ENCODE measurements around the gene GOSR1. TPM values are rescaled to one million over a fixed set of nuclear protein-coding genes. Genes with fewer than 3 reads are reported as not detected.

GOSR1 gene
- total and polyA plus RNA-seq, 2 donors (not counting 1 experiment from before 2014, with no cell fraction given) = 19.1 to 66.6 TPM

- Histone ChIP-seq H3K4me2 (replicated peaks; ENCODE audit: low read depth, low read length, poor library complexity, severe bottlenecking) (no peak overlapping the region), H3K9me3 (ENCODE audit: control extremely low read depth in 1 of 3, control insufficient read depth in 2 of 3, insufficient read depth in 1 of 3, low read length in 2 of 3) (no peaks in the 10 kb centered on the region), H3K4me1 (ENCODE audit: control insufficient read depth in 2 of 2, insufficient read depth in 2 of 2, low read length in 2 of 2) (no peaks in the 10 kb centered on the region), H3K79me2 (ENCODE audit: control insufficient read depth, insufficient read depth, low read length) (no peaks in the 10 kb centered on the region), H3K27ac (ENCODE audit: low read length in 2 of 2) (no peak overlapping the region), H2AFZ (ENCODE audit: insufficient read depth, low read depth, low read length, poor library complexity, severe bottlenecking) (no peak overlapping the region), H3K4me3 (ENCODE audit: control extremely low read depth in 1 of 5, extremely low read depth in 1 of 5, insufficient read depth in 1 of 5, low read depth in 2 of 5, low read length in 4 of 5) (no peak overlapping the region), H3K27me3 (replicated peaks in 1 of 4; ENCODE audit: control extremely low read depth in 1 of 4, control insufficient read depth in 3 of 4, insufficient read depth in 4 of 4, low read length in 3 of 4) (no peaks in the 10 kb centered on the region), H4K20me1 (ENCODE audit: control insufficient read depth, insufficient read depth, low read length, poor library complexity, severe bottlenecking) (no peaks in the 10 kb centered on the region), H3K36me3 (replicated peaks in 1 of 2; ENCODE audit: control extremely low read depth in 1 of 2, control insufficient read depth in 1 of 2, extremely low read depth in 1 of 2, insufficient read depth in 2 of 2, low read length in 1 of 2) (no peaks in the 10 kb centered on the region), H3K9ac (ENCODE audit: low read length) (no peak overlapping the region)
- WGBS (ENCODE audit: insufficient coverage) = 93% methylated on average over 2 of the region's 2 CpGs
- DNase-seq (no peak), ATAC-seq (ENCODE audit: low read depth) (no peak)
- Mint-ChIP-seq H3K27ac (no peak overlapping the region), H3K27me3 (no peaks in the 10 kb centered on the region), H3K9me3 (ENCODE audit: insufficient read depth) (no peaks in the 10 kb centered on the region), H3K4me3 (no peak overlapping the region), H3K4me1 (peaks cover 11% of the 10 kb centered on the region)
- ChIA-PET CTCF (no interaction called here), POLR2A (no interaction called here)
- TF ChIP-seq CTCF (IDR thresholded peaks at IDR 0.05) (no peak), EZH2 (IDR thresholded peaks at IDR 0.05; ENCODE audit: borderline replicate concordance, insufficient read depth, low read depth, low read length, poor library complexity, severe bottlenecking) (no peak)
- intact Hi-C loops (cut with micrococcal nuclease) = no loop called here
Measured at GRCh38 chr17:30543456-30543855, 66.2 kb downstream of the GOSR1 start.

GRCh38 chr17:30545024-30545423 lies 67.8 kb downstream of the GOSR1 start:
- WGBS (ENCODE audit: insufficient coverage) = no CpG with 5 or more reads among the region's 2 CpGs
- Mint-ChIP-seq H3K27me3 (no peaks in the 10 kb centered on the region), H3K4me3 (no peak overlapping the region), H3K4me1 (peaks cover 21% of the 10 kb centered on the region), H3K9me3 (ENCODE audit: insufficient read depth) (no peaks in the 10 kb centered on the region), H3K27ac (no peak overlapping the region)
- H3K4me2 ChIP-seq (replicated peaks; ENCODE audit: low read depth, low read length, poor library complexity, severe bottlenecking) = no peak overlapping the region
- ATAC-seq (ENCODE audit: low read depth) = no peak
- H3K9me3 ChIP-seq (ENCODE audit: control extremely low read depth in 1 of 3, control insufficient read depth in 2 of 3, insufficient read depth in 1 of 3, low read length in 2 of 3) = no peaks in the 10 kb centered on the region
- H3K4me1 ChIP-seq (ENCODE audit: control insufficient read depth in 2 of 2, insufficient read depth in 2 of 2, low read length in 2 of 2) = peaks cover 9% of the 10 kb centered on the region in 2 donors
- ChIA-PET CTCF (no interaction called here), POLR2A (no interaction called here)
- intact Hi-C loops (cut with micrococcal nuclease) = no loop called here
- no peak overlapping the region for H3K4me3 ChIP-seq (ENCODE audit: control extremely low read depth in 1 of 5, extremely low read depth in 1 of 5, insufficient read depth in 1 of 5, low read depth in 2 of 5, low read length in 4 of 5)
- no peaks in the 10 kb centered on the region for H3K27me3 ChIP-seq (replicated peaks in 1 of 4; ENCODE audit: control extremely low read depth in 1 of 4, control insufficient read depth in 3 of 4, insufficient read depth in 4 of 4, low read length in 3 of 4)
- TF ChIP-seq EZH2 (IDR thresholded peaks at IDR 0.05; ENCODE audit: borderline replicate concordance, insufficient read depth, low read depth, low read length, poor library complexity, severe bottlenecking) = no peak
- no peak for TF ChIP-seq CTCF (IDR thresholded peaks at IDR 0.05)
- no peak overlapping the region for H2AFZ ChIP-seq (ENCODE audit: insufficient read depth, low read depth, low read length, poor library complexity, severe bottlenecking)
- no peaks in the 10 kb centered on the region for H3K79me2 ChIP-seq (ENCODE audit: control insufficient read depth, insufficient read depth, low read length)
- no peaks in the 10 kb centered on the region for H3K36me3 ChIP-seq (replicated peaks in 1 of 2; ENCODE audit: control extremely low read depth in 1 of 2, control insufficient read depth in 1 of 2, extremely low read depth in 1 of 2, insufficient read depth in 2 of 2, low read length in 1 of 2)
- DNase-seq = no peak
- H3K27ac ChIP-seq (ENCODE audit: low read length in 2 of 2) = no peak overlapping the region
- no peak overlapping the region for H3K9ac ChIP-seq (ENCODE audit: low read length)
- no peaks in the 10 kb centered on the region for H4K20me1 ChIP-seq (ENCODE audit: control insufficient read depth, insufficient read depth, low read length, poor library complexity, severe bottlenecking)
